Erythroblast (primary cell): ENCODE data around the gene RBM20.

Source experiments
- GATA1 ChIP-seq: IDR thresholded peaks from 2 replicates; pipeline ENCODE4 v1.6.1; 2011; ENCODE audit warnings: low read depth, mild to moderate bottlenecking, control low read depth, low read length, moderate library complexity
- POLR2A ChIP-seq: IDR thresholded peaks from 2 replicates; pipeline ENCODE4 v1.6.1; 2011; ENCODE audit warnings: mild to moderate bottlenecking, low read length

GRCh38 chr10:110852255-110852896 is 208.2 kb downstream of the RBM20 start:
- no peak for TF ChIP-seq POLR2A
- TF ChIP-seq GATA1 = no peak
